SK-N-SH (cell line): ENCODE data around the gene NPIPA8.
"Not testable (repeated sequence)": the region's sequence is repeated elsewhere in the genome, so short reads cannot be mapped to it uniquely, and the experiment has no call there.

Source experiments
- CTCF ChIP-seq: fragments of 200-600 bp; sonication (generic); IDR thresholded peaks from 2 replicates; pipeline ENCODE4 v1.6.1; 2017; ENCODE audit warnings: antibody characterized with exemption, mild to moderate bottlenecking, moderate library complexity
- GABPA ChIP-seq: IDR thresholded peaks from 2 replicates; pipeline ENCODE4 v1.4.0; 2012; ENCODE audit warnings: low read depth, mild to moderate bottlenecking

- not testable (repeated sequence) for TF ChIP-seq GABPA, CTCF
These were observed 27.4 kb downstream of the NPIPA8 start for GRCh38 chr16:18309159-18309558.
